ENCODE results near the gene AFTPH.

AFTPH gene

DNA sequence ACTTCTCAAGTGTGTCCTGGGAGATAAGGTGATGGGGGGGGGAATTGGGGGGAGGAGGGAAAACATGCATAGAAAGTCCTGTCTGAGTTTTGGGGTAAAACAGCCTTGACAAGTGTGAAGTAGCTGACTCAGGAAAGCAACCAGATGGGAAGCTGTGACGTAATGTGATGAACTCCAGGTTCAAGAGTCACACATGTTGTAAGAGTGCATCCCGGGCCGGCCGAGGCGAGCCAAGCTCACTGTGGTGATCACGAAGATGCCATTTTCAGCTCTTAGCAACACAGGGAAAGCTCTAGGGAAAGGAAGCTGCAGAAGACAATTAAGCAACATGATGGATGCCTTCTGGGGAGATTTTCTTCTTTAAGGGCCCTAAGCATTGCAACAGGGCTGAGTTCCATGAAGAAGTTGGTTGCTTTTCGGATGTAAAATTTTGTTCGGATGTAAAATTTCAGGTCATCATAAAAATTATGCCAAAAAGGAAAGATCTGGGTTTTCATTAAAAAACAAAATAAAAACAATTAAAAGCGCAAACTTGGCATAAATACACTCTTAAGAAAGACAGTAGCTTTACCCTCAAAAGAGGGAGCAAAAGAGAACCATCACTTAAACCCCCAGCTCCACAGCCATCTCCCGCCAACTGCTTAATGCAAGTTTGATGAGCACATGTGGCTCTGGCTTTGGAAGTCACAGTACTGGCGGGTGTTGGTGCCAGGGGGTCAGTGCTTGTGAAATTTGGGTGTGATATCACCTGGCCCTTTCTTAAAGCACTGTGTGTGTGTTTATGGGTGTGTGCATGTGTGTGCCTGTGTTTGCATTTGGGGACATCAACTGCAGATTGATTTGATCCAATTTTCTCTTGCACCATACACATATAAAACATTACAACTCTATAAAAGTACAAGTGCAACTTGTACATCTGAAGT is 110.5 kb downstream of the AFTPH start:
- DNase-seq: peak; percentile 41

DNA sequence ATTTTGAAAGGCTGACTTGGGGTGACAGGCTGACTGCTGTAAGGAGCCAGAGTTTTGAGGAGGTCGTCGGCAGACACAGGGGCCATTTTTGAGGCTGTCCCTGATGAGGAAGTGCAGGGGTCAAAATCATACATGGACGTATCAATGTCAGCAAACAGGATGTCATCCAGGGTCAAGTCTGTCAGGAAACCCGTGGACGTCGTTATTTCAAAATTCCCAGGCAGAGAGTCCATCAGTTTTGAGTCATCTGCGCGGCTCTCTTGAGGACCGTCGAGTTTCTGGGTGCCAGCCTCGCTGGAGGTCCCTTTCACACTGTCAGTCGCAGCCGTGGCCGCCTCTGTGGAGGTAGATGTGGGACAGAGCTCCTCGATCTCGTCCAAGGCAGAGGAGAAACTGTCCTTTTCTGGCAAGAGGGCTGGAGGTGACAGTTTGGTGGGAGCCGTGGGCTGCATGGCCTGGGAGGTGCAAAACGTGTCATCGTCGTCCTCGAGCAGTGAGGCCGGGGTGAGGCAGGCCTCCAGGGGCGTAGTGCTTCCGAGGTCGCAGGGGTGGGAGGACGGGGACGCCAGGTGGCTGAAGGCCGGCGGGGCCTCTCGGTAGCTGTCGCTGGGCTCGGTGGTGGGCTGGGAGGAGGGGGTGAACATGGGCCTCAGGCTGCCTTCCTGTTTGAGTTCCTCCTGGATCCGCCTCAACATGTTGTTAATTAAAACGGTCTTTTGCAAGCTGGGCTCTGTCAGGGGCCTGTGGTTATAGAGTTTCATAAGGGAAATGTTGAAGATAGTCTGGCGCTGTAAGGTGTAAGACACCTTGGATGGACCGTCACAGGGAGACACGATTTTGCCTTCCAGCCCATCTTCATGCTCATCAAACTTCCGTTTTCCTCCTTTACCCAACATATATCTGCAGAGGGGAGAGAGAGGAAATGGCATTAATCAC is 112.1 kb downstream of the AFTPH start:
- no peak for DNase-seq

GRCh38 chr2:64637000-64637635 is 113.0 kb downstream of the AFTPH start:
- DNase-seq: no peak

GRCh38 chr2:64637931-64638330 is 113.8 kb downstream of the AFTPH start:
- DNase-seq: peak; percentile 26

GRCh38 chr2:64638502-64639120 is 114.5 kb downstream of the AFTPH start:
- no peak for DNase-seq

DNA sequence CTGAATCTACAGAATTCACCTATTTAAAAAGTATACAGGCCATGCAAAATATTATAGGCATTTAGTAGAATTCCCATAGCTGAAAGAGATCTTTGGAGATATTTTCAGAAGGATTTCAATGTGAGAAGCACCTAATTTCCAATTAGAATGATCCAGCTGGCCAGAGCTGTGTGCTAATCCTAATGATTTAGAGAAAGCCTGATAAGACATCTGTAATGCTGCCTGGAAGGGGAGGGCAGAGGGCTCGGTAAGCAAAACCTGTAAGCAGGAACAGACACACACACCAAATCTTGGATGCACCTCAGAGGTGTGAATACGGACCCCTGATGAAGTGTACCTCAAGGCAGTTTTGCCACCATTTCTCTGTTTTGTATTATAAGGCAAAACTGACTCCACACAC is 115.6 kb downstream of the AFTPH start:
- peak; percentile 91 for DNase-seq

DNA sequence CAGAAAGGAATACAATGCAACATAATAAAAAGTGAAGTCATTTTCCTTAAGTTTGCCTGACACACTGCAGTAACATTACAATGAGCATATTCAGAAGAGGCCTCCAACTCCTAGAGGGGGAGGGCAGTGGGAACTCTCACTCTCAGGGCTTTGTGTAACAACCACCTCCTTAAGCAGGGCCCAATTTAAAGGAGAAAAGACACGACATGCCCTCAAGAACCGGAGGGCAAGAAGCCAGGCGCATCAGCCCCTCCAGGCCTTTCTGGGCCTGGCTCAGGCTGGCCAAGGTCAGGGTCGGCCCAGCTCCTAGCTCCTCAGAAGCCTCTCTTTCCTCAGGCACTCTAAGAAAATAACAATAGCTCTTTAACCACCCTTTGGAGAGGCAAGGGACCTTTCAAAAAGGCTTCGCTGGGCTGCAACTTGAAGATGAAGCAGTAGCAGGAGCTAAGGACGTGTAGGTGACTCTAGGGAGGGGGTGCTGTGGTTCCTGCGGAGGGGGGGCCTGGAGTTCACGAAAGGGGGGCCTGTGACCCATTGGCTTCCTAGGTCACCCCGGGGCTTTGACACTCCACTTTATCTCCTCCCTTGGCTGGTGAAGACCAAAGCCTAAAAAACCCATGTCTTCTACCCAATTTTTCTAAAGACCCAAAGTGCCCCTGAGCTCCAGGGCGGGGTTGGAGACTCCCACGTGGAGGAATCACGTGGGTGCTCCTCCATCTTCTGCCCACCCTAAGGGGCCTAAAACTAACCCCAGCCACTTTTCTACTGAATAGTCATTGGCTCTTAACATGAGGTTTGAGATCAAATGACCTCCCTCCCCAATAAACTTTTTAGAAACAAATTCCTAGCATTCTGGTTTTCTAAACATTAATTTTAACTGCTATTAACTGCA is 116.3 kb downstream of the AFTPH start:
- peak; percentile 45 for DNase-seq

- DNase-seq: peak; percentile 53
These were observed 117.5 kb downstream of the AFTPH start for GRCh38 chr2:64641599-64641998.
